HG02938 (cell line): ENCODE data around the gene NEUROG2.
"Not testable (repeated sequence)": the region's sequence is repeated elsewhere in the genome, so short reads cannot be mapped to it uniquely, and the experiment has no call there.

Source experiments
- ATAC-seq: cut with Tn5 transposase; IDR thresholded peaks from one replicate; pipeline ENCODE4 v1.9.1; 2021; ENCODE audit warnings: mild to moderate bottlenecking, moderate library complexity; ENCODE audit not compliant: unreplicated experiment

Gene NEUROG2

GRCh38 chr4:112492321-112492720 is 23.7 kb downstream of the NEUROG2 start:
- no peak for ATAC-seq

GRCh38 chr4:112490808-112491207 is 25.2 kb downstream of the NEUROG2 start:
- ATAC-seq = not testable (repeated sequence)

GRCh38 chr4:112485930-112486329 is 30.1 kb downstream of the NEUROG2 start:
- no peak for ATAC-seq

GRCh38 chr4:112473985-112474384 is 42.0 kb downstream of the NEUROG2 start:
- no peak for ATAC-seq

- no peak for ATAC-seq
Measured at GRCh38 chr4:112472318-112472717, 43.7 kb downstream of the NEUROG2 start.
